Transverse colon (tissue), 3 donors: Measurements from ENCODE around the gene SLC28A3.
A peak's percentile ranks its signal among the peaks of the same experiment; 100 is the strongest.

Experiments used
- CTCF ChIP-seq, 5 experiments: fragments of 200-600 bp in 3 of 5; fragments of 450-650 bp in 2 of 5; sonication (generic) in 3 of 5; IDR thresholded peaks; 1 replicate in 2 of 5; 2 replicates in 3 of 5; pipeline ENCODE4 v1.5.1; 2016 to 2017; ENCODE audit warnings: antibody characterized with exemption in 5 of 5, inconsistent platforms in 3 of 5, mild to moderate bottlenecking in 2 of 5, moderate library complexity in 1 of 5
- POLR2A ChIP-seq: fragments of 450-650 bp; IDR thresholded peaks from one replicate; pipeline ENCODE4 v1.6.1; 2016; ENCODE audit warnings: antibody characterized with exemption, mild to moderate bottlenecking, moderate library complexity

- no peak for TF ChIP-seq POLR2A
- peak; percentile 71 to 79 (median 78) for TF ChIP-seq CTCF (IDR thresholded peaks at IDR 0.05)
Measured at GRCh38 chr9:84315278-84315877, 25.2 kb downstream of the SLC28A3 start.
